ENCODE data around the gene LIPC. TPM values are rescaled to one million over a fixed set of nuclear protein-coding genes. Genes with fewer than 3 reads are reported as not detected.

The LIPC gene
- total and polyA plus RNA-seq, 8 donors: 0.23 to 7.5 (median 0.76) TPM; not detected in 4

GRCh38 chr15:58534556-58534955 is 102.8 kb downstream of the LIPC start:
- no peak overlapping the region for H3K27ac ChIP-seq

GRCh38 chr15:58535337-58535736 is 103.5 kb downstream of the LIPC start:
- WGBS, 5 donors: 66 to 72% (median 69%) methylated on average over 5 of the region's 5 CpGs
- no peak for DNase-seq
- intact Hi-C loops (cut with DNase I; ENCODE audit: low total_unique reads): no loop called here
- no peak overlapping the region for H3K4me3 ChIP-seq
- H3K9me3 ChIP-seq: no peaks in the 10 kb centered on the region
- no peak overlapping the region for H3K27ac ChIP-seq
- no peaks in the 10 kb centered on the region for H3K27me3 ChIP-seq
- no peak for TF ChIP-seq EP300 (IDR thresholded peaks at IDR 0.05)
- TF ChIP-seq POLR2AphosphoS5 (IDR thresholded peaks at IDR 0.05): no peak
- no peak for TF ChIP-seq POLR2A (IDR thresholded peaks at IDR 0.05)
- TF ChIP-seq CTCF (IDR thresholded peaks at IDR 0.05): no peak
- H3K36me3 ChIP-seq: no peaks in the 10 kb centered on the region
- H3K4me1 ChIP-seq: no peaks in the 10 kb centered on the region

More at GRCh38 chr15:58534556-58534955, 102.8 kb downstream of the LIPC start:
- Histone ChIP-seq H3K9me3 (no peaks in the 10 kb centered on the region), H3K27me3 (no peaks in the 10 kb centered on the region), H3K4me3 (no peak overlapping the region), H3K4me1 (no peaks in the 10 kb centered on the region), H3K36me3 (no peaks in the 10 kb centered on the region)
- WGBS, 5 donors: 89 to 100% (median 91%) methylated on average over 1 of the region's 1 CpG
- intact Hi-C loops (cut with DNase I; ENCODE audit: low total_unique reads): no loop called here
- DNase-seq: no peak
- TF ChIP-seq CTCF (IDR thresholded peaks at IDR 0.05) (no peak), POLR2A (IDR thresholded peaks at IDR 0.05) (no peak), POLR2AphosphoS5 (IDR thresholded peaks at IDR 0.05) (no peak), EP300 (IDR thresholded peaks at IDR 0.05) (no peak)

GRCh38 chr15:58535894-58536293 is 104.1 kb downstream of the LIPC start:
- TF ChIP-seq POLR2AphosphoS5 (IDR thresholded peaks at IDR 0.05) (no peak), CTCF (IDR thresholded peaks at IDR 0.05) (no peak), EP300 (IDR thresholded peaks at IDR 0.05) (no peak), POLR2A (IDR thresholded peaks at IDR 0.05) (no peak)
- Histone ChIP-seq H3K4me3 (no peak overlapping the region), H3K27ac (no peak overlapping the region), H3K36me3 (no peaks in the 10 kb centered on the region), H3K4me1 (no peaks in the 10 kb centered on the region), H3K27me3 (no peaks in the 10 kb centered on the region), H3K9me3 (no peaks in the 10 kb centered on the region)
- WGBS, 5 donors: 83 to 92% (median 90%) methylated on average over 6 of the region's 6 CpGs
- DNase-seq: no peak
- intact Hi-C loops (cut with DNase I; ENCODE audit: low total_unique reads): no loop called here

GRCh38 chr15:58536414-58536813 is 104.6 kb downstream of the LIPC start:
- H3K4me3 ChIP-seq: no peak overlapping the region
- no peaks in the 10 kb centered on the region for H3K4me1 ChIP-seq
- intact Hi-C loops (cut with DNase I; ENCODE audit: low total_unique reads): no loop called here
- no peaks in the 10 kb centered on the region for H3K27me3 ChIP-seq
- no peaks in the 10 kb centered on the region for H3K36me3 ChIP-seq
- peak in 1 of 2 donors; percentile 14 for DNase-seq
- no peak overlapping the region for H3K27ac ChIP-seq
- no peak for TF ChIP-seq CTCF (IDR thresholded peaks at IDR 0.05)
- TF ChIP-seq POLR2A (IDR thresholded peaks at IDR 0.05): no peak
- TF ChIP-seq EP300 (IDR thresholded peaks at IDR 0.05): no peak
- TF ChIP-seq POLR2AphosphoS5 (IDR thresholded peaks at IDR 0.05): no peak
- H3K9me3 ChIP-seq: no peaks in the 10 kb centered on the region
- WGBS, 5 donors: 86 to 94% (median 88%) methylated on average over 4 of the region's 4 CpGs

All from stomach (tissue), 9 donors.